DOHH2 (cell line): ENCODE data around the gene APOL3.

Source experiments
- H3F3A ChIP-seq: fragments of 200-600 bp; sonication (generic), shearing (Covaris generic); 2 replicates; pipeline ENCODE4 v1.6.0; 2016; ENCODE audit warnings: antibody characterized with exemption, mild to moderate bottlenecking; ENCODE audit not compliant: control insufficient read depth, insufficient read depth
- H3K27ac ChIP-seq: fragments of 200-600 bp; sonication (generic); 2 replicates; pipeline ENCODE4 v1.5.1; 2014; ENCODE audit warnings: low read depth, mild to moderate bottlenecking, low read length, moderate library complexity
- H3K27me3 ChIP-seq: fragments of 200-600 bp; sonication (generic); 2 replicates; pipeline ENCODE4 v1.6.1; 2014; ENCODE audit warnings: mild to moderate bottlenecking, low read length, mixed read lengths; ENCODE audit not compliant: control insufficient read depth
- H3K36me3 ChIP-seq: fragments of 200-600 bp; sonication (generic); 2 replicates; pipeline ENCODE4 v1.6.1; 2014; ENCODE audit warnings: mild to moderate bottlenecking, low read length, moderate library complexity, mixed read lengths; ENCODE audit not compliant: control insufficient read depth
- H3K4me1 ChIP-seq: fragments of 200-600 bp; sonication (generic); 2 replicates; pipeline ENCODE4 v1.6.1; 2014; ENCODE audit warnings: mild to moderate bottlenecking, low read length, mixed read lengths; ENCODE audit not compliant: control insufficient read depth
- H3K4me2 ChIP-seq: fragments of 200-600 bp; sonication (generic); 2 replicates; pipeline ENCODE4 v1.6.0; 2014; ENCODE audit warnings: mild to moderate bottlenecking, low read length, moderate library complexity
- H3K4me3 ChIP-seq: fragments of 200-600 bp; sonication (generic); 2 replicates; pipeline ENCODE4 v1.5.1; 2014; ENCODE audit warnings: mild to moderate bottlenecking, low read length, mixed read lengths
- H3K79me2 ChIP-seq: fragments of 200-600 bp; sonication (generic); 2 replicates; pipeline ENCODE4 v1.6.1; 2014; ENCODE audit warnings: mild to moderate bottlenecking, low read length, mixed read lengths; ENCODE audit not compliant: control insufficient read depth
- H3K9me2 ChIP-seq: fragments of 200-600 bp; sonication (generic); replicated peaks from 2 replicates; pipeline ENCODE4 v1.6.1; 2014; ENCODE audit warnings: mild to moderate bottlenecking, low read length, mixed read lengths; ENCODE audit not compliant: control insufficient read depth
- H3K9me3 ChIP-seq: fragments of 200-600 bp; sonication (generic); 2 replicates; pipeline ENCODE4 v1.6.1; 2014; ENCODE audit warnings: antibody characterized with exemption, low read length, mixed read lengths; ENCODE audit not compliant: control insufficient read depth, insufficient read depth
- H4K20me1 ChIP-seq: fragments of 200-600 bp; sonication (generic); 2 replicates; pipeline ENCODE4 v1.6.0; 2014; ENCODE audit warnings: low read depth, mild to moderate bottlenecking, antibody characterized with exemption, low read length, moderate library complexity; ENCODE audit not compliant: control insufficient read depth, insufficient read depth
- EZH2phosphoT487 ChIP-seq: fragments of 200-600 bp; sonication (generic); IDR thresholded peaks from 2 replicates; pipeline ENCODE4 v1.6.1; 2017; ENCODE audit warnings: borderline replicate concordance, mild to moderate bottlenecking, antibody characterized with exemption, low read length, moderate library complexity, mixed read lengths
- TF ChIP-seq, protein P1 (sequence below): fragments of 200-600 bp; sonication (generic); IDR thresholded peaks from one replicate; pipeline ENCODE4 v1.5.1; 2014; ENCODE audit warnings: antibody characterized with exemption, mild to moderate bottlenecking, low read depth, low read length; ENCODE audit not compliant: poor library complexity, severe bottlenecking

APOL3 gene

DNA sequence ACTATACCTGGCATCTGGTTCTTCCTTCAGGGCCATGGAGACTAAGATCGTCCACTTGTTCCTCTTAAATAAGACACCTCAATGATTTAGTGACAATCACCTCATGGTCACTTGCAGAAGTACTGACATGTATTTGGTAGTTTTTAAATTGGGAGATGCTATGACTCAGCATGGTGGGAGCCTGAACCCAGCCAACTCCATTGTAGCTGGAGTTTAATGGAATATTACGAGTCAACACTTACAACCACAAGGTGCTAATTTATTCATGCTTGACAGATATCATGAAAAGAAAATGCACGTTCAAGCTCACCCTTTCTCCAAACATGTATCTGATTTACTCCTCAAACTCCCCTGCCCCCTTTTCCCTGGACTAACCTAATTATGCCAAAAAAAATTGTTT lies 16.6 kb upstream of the APOL3 start:
- Histone ChIP-seq H3K36me3 (no peaks in the 10 kb centered on the region), H3K4me1 (no peaks in the 10 kb centered on the region), H3K4me2 (no peak overlapping the region), H3F3A (no peaks in the 10 kb centered on the region), H3K27ac (no peak overlapping the region), H4K20me1 (no peaks in the 10 kb centered on the region), H3K4me3 (no peak overlapping the region), H3K27me3 (peaks cover 5% of the 10 kb centered on the region), H3K9me3 (no peaks in the 10 kb centered on the region), H3K9me2 (no peaks in the 10 kb centered on the region), H3K79me2 (no peaks in the 10 kb centered on the region)
- no peak for TF ChIP-seq EZH2phosphoT487
- TF ChIP-seq, protein P1, sequence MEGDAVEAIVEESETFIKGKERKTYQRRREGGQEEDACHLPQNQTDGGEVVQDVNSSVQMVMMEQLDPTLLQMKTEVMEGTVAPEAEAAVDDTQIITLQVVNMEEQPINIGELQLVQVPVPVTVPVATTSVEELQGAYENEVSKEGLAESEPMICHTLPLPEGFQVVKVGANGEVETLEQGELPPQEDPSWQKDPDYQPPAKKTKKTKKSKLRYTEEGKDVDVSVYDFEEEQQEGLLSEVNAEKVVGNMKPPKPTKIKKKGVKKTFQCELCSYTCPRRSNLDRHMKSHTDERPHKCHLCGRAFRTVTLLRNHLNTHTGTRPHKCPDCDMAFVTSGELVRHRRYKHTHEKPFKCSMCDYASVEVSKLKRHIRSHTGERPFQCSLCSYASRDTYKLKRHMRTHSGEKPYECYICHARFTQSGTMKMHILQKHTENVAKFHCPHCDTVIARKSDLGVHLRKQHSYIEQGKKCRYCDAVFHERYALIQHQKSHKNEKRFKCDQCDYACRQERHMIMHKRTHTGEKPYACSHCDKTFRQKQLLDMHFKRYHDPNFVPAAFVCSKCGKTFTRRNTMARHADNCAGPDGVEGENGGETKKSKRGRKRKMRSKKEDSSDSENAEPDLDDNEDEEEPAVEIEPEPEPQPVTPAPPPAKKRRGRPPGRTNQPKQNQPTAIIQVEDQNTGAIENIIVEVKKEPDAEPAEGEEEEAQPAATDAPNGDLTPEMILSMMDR = no peak

DNA sequence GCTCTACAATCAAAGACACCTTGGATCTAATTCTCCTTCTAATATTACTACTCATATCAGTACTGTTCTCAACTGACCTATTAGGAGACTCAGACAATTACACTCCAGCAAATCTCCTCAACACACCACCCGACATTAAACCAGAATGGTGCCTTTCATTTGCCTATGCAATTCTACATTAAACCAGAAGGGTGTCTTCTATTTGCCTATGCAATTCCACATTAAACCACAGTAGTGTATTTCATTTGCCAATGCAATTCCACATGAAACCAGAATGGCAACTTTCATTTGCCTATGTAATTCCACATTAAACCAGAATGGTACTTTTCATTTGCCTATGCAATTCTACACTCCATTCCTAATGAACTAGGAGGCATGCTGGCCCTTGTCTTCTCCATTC lies 15.3 kb upstream of the APOL3 start:
- H4K20me1 ChIP-seq = no peaks in the 10 kb centered on the region
- no peak overlapping the region for H3K4me2 ChIP-seq
- peaks cover 5% of the 10 kb centered on the region for H3K27me3 ChIP-seq
- no peaks in the 10 kb centered on the region for H3K9me3 ChIP-seq
- H3F3A ChIP-seq = no peaks in the 10 kb centered on the region
- TF ChIP-seq, protein P1 = no peak
- no peak for TF ChIP-seq EZH2phosphoT487
- H3K4me3 ChIP-seq = no peak overlapping the region
- no peaks in the 10 kb centered on the region for H3K4me1 ChIP-seq
- no peaks in the 10 kb centered on the region for H3K36me3 ChIP-seq
- H3K27ac ChIP-seq = no peak overlapping the region
- H3K79me2 ChIP-seq = no peaks in the 10 kb centered on the region
- H3K9me2 ChIP-seq = no peaks in the 10 kb centered on the region

DNA sequence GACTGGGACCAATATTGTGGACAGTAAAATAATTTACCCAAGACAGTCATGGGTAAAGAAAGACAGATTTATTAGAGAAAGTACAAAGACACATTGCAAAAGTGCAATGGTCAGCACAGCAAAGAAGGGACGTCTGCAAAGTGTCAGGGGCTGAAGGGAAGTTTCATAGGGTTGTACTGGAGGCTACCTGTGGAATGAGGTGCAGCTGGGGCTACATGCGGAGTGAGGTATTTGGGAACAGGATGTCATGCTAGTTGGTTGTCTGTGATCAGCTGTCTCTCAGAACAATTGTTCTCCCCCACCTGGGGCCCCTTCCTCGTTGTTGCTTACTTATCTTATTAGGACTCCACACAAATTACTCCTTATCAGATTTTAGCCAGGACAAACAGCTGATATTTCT lies 11.4 kb upstream of the APOL3 start:
- no peaks in the 10 kb centered on the region for H3F3A ChIP-seq
- no peaks in the 10 kb centered on the region for H3K9me2 ChIP-seq
- H3K4me1 ChIP-seq = no peaks in the 10 kb centered on the region
- H3K4me3 ChIP-seq = no peak overlapping the region
- no peaks in the 10 kb centered on the region for H3K9me3 ChIP-seq
- TF ChIP-seq EZH2phosphoT487 = no peak
- TF ChIP-seq, protein P1 = no peak
- no peaks in the 10 kb centered on the region for H3K79me2 ChIP-seq
- H3K27me3 ChIP-seq = peaks cover 14% of the 10 kb centered on the region
- no peak overlapping the region for H3K4me2 ChIP-seq
- no peaks in the 10 kb centered on the region for H3K36me3 ChIP-seq
- H3K27ac ChIP-seq = no peak overlapping the region
- no peaks in the 10 kb centered on the region for H4K20me1 ChIP-seq

DNA sequence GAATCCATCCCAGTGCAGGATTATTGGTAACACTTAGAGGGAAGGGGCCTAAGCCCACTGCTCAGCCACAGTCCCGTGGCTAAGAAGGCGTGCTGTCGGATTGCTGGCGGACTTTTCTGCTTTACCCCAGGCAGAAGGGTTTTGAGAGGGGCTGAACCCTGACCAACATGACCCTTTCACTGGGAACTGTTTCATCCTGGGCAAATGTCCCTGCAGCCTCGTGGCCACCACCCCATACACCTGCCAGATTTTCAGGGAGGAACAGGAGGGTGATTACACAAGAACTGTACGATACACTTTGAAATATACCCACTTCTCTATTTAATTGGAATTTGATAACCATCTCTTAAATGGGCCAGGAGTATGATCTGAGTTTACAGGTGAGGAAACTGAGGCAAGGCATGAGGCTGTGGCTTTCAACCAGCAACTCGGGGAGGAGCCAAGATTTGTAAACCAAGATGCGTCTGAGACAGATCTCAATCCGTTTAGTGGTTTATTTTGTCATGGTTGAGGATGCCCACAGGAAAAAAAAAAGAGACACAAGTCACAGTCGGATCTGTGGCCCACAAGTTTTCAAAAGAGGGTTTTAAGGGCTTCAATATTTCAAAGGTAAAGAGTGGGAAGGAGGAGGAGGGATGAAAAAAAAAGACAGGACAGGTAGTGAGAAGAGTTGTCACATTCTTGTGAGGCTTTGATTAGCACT lies 6.1 kb upstream of the APOL3 start:
- Histone ChIP-seq H3K4me1 (peaks cover 8% of the 10 kb centered on the region), H4K20me1 (no peaks in the 10 kb centered on the region), H3K9me3 (no peaks in the 10 kb centered on the region), H3K4me2 (no peak overlapping the region), H3K9me2 (no peaks in the 10 kb centered on the region), H3K27ac (no peak overlapping the region), H3K79me2 (no peaks in the 10 kb centered on the region), H3K4me3 (no peak overlapping the region), H3K27me3 (peaks cover 56% of the 10 kb centered on the region), H3K36me3 (no peaks in the 10 kb centered on the region), H3F3A (no peaks in the 10 kb centered on the region)
- TF ChIP-seq EZH2phosphoT487 = no peak
- TF ChIP-seq, protein P1 = no peak
